ENCODE results near the gene NRXN2. TPM values are rescaled to one million over a fixed set of nuclear protein-coding genes. Genes with fewer than 3 reads are reported as not detected.
A peak's percentile ranks its signal among the peaks of the same experiment; 100 is the strongest.

Gene NRXN2
- total RNA-seq, 1 experiment from 2014 or later: 0.15 TPM

DNA sequence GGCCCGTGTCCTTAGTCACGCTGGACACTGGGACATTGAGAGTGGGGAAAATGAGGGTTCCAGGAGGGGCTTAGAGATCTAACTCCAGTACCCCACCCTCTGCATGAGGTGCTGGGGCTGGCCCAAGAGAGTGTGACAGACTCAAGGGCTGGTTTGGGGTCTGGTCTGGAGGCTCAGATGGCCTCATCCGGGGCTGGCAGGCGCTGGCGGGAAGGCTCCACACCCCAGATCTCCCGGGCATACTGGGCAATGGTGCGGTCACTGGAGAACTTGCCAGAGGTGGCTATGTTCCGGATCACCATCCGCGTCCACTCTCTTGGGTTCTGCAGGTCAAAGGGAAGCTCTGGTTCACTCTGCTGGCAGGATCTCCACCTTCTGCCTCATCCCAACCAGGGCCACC is 23.5 kb upstream of the NRXN2 start:
- DNase-seq (ENCODE audit: low read depth, low spot score) (no peak), ATAC-seq (no peak)
- Histone ChIP-seq H3K27me3 (ENCODE audit: control insufficient read depth, insufficient read depth, low read length) (no peaks in the 10 kb centered on the region), H3K36me3 (ENCODE audit: control insufficient read depth, insufficient read depth, low read length) (no peaks in the 10 kb centered on the region; the same call in 1 of the 2 replicates), H3K4me3 (ENCODE audit: low read depth in 2 of 2, low read length in 2 of 2) (no peak overlapping the region), H3K9me3 (ENCODE audit: control insufficient read depth, insufficient read depth, low read depth, low read length) (no peaks in the 10 kb centered on the region), H3K27ac (ENCODE audit: low read length) (no peak overlapping the region), H3K4me1 (ENCODE audit: control insufficient read depth, insufficient read depth, low read length) (peaks cover 13% of the 10 kb centered on the region)
- ChIA-PET POLR2A (no interaction called here), CTCF (no interaction called here)
- intact Hi-C loops (cut with micrococcal nuclease; ENCODE audit: unreplicated experiment) (no loop called here), in situ Hi-C loops (cut with HindIII; ENCODE audit: low pct_unique_long_range_greater_than_20kb, low sequenced_read_pairs) (no loop called here)
- TF ChIP-seq SIN3A (IDR thresholded peaks at IDR 0.05; ENCODE audit: borderline replicate concordance, insufficient read depth, low read depth, low read length): no peak
- TF ChIP-seq POLR2AphosphoS5 (IDR thresholded peaks at IDR 0.05; ENCODE audit: low read depth, low read length): no peak
- no peak for TF ChIP-seq TCF7L2 (IDR thresholded peaks at IDR 0.05; ENCODE audit: low read depth, low read length)
- TF ChIP-seq, protein P1, sequence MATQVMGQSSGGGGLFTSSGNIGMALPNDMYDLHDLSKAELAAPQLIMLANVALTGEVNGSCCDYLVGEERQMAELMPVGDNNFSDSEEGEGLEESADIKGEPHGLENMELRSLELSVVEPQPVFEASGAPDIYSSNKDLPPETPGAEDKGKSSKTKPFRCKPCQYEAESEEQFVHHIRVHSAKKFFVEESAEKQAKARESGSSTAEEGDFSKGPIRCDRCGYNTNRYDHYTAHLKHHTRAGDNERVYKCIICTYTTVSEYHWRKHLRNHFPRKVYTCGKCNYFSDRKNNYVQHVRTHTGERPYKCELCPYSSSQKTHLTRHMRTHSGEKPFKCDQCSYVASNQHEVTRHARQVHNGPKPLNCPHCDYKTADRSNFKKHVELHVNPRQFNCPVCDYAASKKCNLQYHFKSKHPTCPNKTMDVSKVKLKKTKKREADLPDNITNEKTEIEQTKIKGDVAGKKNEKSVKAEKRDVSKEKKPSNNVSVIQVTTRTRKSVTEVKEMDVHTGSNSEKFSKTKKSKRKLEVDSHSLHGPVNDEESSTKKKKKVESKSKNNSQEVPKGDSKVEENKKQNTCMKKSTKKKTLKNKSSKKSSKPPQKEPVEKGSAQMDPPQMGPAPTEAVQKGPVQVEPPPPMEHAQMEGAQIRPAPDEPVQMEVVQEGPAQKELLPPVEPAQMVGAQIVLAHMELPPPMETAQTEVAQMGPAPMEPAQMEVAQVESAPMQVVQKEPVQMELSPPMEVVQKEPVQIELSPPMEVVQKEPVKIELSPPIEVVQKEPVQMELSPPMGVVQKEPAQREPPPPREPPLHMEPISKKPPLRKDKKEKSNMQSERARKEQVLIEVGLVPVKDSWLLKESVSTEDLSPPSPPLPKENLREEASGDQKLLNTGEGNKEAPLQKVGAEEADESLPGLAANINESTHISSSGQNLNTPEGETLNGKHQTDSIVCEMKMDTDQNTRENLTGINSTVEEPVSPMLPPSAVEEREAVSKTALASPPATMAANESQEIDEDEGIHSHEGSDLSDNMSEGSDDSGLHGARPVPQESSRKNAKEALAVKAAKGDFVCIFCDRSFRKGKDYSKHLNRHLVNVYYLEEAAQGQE (IDR thresholded peaks at IDR 0.05; ENCODE audit: insufficient read depth in 1 of 2, low read depth in 2 of 2, low read length in 1 of 2): no peak
- TF ChIP-seq, protein P2, sequence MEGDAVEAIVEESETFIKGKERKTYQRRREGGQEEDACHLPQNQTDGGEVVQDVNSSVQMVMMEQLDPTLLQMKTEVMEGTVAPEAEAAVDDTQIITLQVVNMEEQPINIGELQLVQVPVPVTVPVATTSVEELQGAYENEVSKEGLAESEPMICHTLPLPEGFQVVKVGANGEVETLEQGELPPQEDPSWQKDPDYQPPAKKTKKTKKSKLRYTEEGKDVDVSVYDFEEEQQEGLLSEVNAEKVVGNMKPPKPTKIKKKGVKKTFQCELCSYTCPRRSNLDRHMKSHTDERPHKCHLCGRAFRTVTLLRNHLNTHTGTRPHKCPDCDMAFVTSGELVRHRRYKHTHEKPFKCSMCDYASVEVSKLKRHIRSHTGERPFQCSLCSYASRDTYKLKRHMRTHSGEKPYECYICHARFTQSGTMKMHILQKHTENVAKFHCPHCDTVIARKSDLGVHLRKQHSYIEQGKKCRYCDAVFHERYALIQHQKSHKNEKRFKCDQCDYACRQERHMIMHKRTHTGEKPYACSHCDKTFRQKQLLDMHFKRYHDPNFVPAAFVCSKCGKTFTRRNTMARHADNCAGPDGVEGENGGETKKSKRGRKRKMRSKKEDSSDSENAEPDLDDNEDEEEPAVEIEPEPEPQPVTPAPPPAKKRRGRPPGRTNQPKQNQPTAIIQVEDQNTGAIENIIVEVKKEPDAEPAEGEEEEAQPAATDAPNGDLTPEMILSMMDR (IDR thresholded peaks at IDR 0.05): no peak
- BruUV-seq (replicated peaks): no TSS peak

DNA sequence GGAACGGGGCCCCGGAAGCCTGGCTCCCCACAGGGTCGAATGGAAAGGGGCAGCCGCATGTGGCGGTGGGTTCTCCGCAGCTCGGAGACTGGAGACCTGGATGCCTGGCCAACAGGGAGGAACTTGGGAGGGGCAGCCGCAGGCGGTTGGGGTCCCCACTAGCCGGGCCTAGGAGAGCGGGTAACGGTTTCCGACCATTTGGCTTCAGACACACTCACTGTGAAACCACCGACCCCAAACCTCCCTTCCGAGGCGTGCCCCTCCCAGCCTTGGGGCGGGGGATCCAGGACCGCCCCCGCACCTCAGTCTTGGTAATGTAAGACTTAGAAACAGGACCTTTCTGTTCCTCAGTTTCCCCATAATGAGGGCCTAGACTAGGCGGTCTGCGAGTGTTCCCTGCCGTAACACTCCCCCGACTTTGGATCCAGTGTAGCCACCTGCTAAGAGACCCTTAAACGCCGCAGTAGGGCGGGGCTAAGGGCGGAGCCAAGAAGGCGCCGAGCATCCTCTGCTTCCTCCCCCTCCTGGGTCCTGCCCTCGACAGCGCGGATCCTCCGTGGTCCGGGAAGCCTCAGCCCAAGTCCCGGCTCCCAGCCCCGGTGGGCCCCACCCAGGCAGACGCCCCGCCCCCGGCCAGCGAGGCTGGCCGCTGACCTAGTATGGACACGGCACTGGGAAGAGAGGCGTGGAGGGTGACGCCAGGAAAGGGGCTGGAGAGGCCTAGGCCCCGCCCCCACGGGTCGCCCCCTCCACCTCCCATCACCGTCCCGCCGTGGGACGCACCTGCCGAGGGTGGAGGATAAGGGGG is 22.7 kb upstream of the NRXN2 start:
- ChIA-PET POLR2A (no interaction called here), CTCF (no interaction called here)
- Histone ChIP-seq H3K27ac (ENCODE audit: low read length) (no peak overlapping the region), H3K27me3 (ENCODE audit: control insufficient read depth, insufficient read depth, low read length) (no peaks in the 10 kb centered on the region), H3K4me1 (ENCODE audit: control insufficient read depth, insufficient read depth, low read length) (peaks cover 13% of the 10 kb centered on the region), H3K36me3 (ENCODE audit: control insufficient read depth, insufficient read depth, low read length) (no peaks in the 10 kb centered on the region; the same call in 1 of the 2 replicates), H3K4me3 (ENCODE audit: low read depth in 2 of 2, low read length in 2 of 2) (peak overlapping the region; percentile 39 to 71), H3K9me3 (ENCODE audit: control insufficient read depth, insufficient read depth, low read depth, low read length) (no peaks in the 10 kb centered on the region)
- TF ChIP-seq POLR2AphosphoS5 (IDR thresholded peaks at IDR 0.05; ENCODE audit: low read depth, low read length) (no peak), SIN3A (IDR thresholded peaks at IDR 0.05; ENCODE audit: borderline replicate concordance, insufficient read depth, low read depth, low read length) (no peak), TCF7L2 (IDR thresholded peaks at IDR 0.05; ENCODE audit: low read depth, low read length) (no peak)
- TF ChIP-seq, protein P2 (IDR thresholded peaks at IDR 0.05): no peak
- TF ChIP-seq, protein P1 (IDR thresholded peaks at IDR 0.05; ENCODE audit: insufficient read depth in 1 of 2, low read depth in 2 of 2, low read length in 1 of 2): no peak
- ATAC-seq: peak; percentile 21
- in situ Hi-C loops (cut with HindIII; ENCODE audit: low pct_unique_long_range_greater_than_20kb, low sequenced_read_pairs) (no loop called here), intact Hi-C loops (cut with micrococcal nuclease; ENCODE audit: unreplicated experiment) (no loop called here)
- no TSS peak for BruUV-seq (replicated peaks)
- no peak for DNase-seq (ENCODE audit: low read depth, low spot score)
